CD4-positive, alpha-beta T cell treated with Interleukin-1 beta for 1 hour (primary cell): ENCODE measurements around the gene ALPK1.
"Not testable (repeated sequence)": the region's sequence is repeated elsewhere in the genome, so short reads cannot be mapped to it uniquely, and the experiment has no call there.

Experiments used
- DNase-seq, 2 donors: peaks; one replicate each; pipeline ENCODE4 v3.0.0-alpha.2; 2020 to 2022

The ALPK1 gene

DNA sequence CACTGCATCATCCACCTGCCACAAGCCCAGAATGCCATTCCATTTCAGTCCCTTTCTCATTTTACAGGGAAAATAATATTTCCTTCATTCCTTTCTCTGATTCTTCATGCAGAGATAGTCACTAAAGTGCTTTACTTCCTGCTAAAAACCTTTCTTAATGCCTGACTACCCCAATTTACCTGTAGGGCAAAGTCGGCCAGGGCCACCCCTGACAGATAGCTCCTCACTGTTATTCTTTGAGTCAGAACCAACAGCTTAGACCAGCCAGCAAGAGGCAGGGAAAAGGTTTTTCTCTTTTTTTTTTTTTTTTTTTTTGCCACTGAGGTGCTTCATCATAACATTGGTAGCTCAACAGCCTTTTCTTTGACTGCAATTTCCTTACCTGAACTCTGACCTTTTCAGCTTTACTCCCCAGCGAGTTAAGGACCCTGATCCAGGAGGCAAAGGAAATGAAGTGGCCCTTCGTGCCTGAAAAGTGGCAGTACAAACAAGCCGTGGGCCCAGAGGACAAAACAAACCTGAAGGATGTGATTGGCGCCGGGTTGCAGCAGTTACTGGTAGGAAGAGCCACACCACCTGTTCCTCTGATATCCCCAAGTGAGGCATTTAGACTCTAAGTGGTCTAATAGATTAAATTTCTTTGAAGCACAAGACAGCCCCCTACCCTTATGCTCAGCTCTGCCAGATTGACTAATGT lies 85.0 kb downstream of the ALPK1 start:
- DNase-seq = no peak

DNA sequence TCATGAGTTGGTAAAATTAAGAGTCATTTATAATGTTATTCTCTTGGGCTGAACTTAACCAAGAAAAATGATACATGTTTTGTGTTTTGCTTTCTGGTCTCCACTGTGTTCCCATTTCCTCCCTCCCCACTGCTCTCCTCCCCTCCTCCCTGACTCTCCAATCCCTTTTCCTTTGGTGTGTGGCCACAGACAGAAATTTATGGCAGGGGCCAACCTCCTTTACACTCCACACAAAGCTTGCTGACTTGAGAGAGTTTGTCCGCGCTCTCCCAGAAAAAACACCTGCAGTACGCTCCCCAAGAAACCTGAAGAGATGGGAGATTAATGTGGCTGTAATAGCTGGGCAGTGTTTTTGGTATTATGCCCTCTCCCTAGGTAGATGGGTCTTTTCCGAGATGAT lies 88.9 kb downstream of the ALPK1 start:
- no peak for DNase-seq

DNA sequence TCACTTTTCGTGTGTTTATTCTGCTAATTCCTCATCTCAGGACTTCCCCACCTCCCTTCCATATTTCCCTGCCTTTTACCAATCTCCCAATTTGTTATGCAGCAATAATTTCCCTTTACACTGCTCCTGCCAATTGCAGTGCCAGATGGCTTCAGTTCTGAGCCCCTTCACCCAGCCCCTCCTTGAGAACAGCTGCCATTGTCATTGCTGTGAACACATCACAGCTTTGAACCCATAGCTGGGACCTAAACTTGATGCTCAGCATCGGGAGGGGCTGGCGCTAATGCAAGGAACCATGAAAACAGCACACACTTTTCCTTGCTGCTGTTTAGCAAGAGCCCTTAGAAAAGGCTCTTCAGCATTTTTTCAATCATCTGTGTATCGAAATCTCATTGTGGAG lies 104.9 kb downstream of the ALPK1 start:
- DNase-seq = no peak

DNA sequence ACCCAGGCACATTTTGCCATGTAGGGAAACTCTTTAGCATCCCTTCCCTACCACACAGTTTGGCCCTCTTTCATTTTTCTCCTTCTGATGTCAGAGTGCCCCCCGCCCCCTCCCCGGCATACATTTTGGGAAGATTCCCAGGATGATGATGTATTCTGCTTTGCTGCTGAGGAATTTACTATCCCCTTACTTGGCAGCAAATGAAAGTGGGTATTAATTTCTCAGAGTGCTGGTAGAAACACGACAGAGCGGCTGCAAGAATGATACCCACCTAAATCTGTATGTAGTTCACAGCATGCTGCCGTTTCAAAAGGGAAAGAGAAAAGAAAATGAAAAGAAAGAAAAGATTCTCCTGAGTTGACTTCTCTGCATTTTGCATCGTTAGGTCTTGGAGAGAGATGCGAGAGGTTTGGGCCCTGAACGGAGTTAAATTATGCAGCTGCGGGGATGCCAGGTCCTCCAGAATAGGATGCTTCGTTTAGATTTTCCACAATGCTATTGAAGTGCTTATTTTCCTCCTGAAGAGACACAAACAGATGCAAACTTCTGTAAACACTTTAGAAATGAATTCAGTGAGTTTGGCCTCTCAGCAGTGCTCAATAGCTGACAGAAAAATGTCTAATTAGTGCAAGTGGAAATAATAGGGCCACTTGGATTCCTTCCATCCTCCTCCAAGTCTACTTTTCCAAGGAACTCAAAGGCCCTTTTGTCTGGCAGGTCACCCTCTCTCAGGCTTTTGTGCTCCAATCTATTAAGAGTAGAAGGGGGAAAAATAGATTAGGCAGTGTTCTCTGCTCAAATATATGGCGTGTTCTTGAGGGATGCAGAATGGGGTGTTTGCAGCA lies 106.2 kb downstream of the ALPK1 start:
- no peak for DNase-seq

DNA sequence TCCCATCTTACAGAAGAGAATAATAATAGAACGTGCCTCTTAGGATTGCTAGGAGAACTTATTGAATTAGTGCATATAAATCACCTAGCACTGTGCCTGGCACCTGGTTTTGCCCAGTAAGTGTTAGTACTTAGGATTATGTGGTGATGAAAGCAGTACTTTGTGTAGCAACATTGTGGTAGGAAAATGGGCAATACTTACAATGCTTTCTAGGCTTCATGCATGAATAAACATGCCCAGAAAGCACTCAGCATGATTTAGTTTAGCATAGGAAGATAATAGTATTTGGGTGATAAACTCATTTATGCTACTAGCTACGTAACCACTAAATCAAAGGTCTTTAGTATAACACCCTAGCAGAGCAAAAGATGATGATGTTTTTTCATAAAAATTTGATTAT lies 113.2 kb downstream of the ALPK1 start:
- DNase-seq = no peak

DNA sequence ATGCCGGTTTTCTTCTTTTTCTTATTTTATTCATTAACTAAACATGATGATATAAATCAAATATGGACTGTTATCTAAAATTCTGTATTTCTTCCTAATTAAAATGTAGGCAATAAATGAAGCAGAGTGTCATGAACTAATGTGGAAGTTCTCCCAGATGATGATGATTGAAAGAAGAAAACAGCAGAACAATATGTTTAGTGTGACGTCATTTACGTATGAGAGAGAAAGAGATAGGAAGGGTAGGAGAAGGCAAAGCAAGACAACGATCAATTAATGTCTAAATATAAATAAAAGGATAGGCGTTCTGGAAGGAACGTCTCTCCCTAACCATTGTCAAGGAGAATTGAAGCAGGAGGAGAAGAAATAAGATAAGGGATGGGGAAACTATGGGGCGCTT lies 113.6 kb downstream of the ALPK1 start:
- no peak for DNase-seq

DNA sequence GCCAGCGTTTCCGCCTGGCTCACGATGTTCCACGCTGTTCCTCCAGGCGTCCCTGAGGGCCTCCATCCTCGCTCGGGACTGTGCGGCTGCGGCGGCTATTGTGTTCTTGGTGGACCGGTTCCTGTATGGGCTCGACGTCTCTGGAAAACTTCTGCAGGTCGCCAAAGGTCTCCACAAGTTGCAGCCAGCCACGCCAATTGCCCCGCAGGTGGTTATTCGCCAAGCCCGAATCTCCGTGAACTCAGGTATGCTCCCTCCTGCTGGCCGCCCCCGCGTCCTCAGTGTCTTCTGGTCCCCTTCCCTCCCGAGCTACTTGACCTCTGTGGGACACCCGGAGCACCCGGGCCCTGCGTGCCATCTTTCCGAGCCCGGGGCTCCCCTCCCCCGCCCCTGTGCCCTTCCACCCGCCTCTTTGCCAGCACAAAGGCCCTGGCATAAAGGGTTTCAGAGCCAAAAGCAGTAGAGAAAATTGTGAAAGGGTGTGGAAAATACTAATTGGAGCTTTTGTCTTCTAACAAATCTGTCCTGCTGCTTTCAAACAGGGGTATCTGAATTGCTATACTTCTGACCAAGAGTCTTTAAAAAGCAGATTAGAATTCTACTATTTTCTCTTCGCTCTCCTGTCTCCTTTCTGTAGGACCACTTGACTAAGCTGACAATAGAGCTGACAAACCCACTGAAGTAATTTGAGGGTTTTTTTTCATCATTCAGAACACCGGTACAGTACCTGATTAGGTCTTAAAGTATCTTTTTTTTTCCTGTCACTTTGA lies 114.8 kb downstream of the ALPK1 start:
- no peak for DNase-seq

DNA sequence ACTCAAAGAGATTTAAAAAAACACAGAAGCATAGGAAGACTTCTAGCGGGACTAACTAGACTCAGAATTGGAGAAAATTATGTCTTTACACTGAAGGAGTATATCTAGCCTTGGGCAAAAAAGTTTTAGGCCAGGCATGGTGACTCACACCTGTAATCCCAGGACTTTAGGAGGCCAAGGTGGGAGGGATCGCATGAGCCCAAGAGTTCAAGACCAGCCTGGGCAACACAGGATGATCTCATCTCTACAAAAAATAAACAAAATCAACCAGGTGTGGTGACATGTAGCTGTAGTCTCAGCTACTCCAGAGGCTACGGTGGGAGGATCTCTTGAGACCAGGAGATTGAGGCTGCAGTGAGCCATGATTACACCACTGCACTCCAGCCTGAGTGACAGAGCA lies 119.3 kb downstream of the ALPK1 start:
- DNase-seq = no peak

DNA sequence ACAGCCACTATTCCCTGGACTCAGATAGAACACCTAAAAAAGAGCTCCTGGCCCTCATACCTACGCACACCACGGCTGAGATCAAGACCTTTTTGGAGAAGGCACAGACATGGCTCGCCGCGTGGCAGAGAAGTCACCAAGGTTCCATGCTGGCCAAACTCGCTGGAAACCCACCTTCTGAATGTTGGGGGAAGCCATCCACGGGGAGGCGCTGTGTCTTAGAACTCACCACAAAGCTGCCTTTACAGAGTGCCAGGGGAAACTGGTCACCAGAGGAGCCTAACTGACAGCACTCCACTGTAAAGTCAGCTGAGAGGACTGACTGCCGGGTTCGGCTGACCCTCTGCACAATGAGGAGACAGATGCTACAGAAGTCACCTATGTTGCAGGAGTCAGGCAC lies 120.9 kb downstream of the ALPK1 start:
- no peak for DNase-seq

DNA sequence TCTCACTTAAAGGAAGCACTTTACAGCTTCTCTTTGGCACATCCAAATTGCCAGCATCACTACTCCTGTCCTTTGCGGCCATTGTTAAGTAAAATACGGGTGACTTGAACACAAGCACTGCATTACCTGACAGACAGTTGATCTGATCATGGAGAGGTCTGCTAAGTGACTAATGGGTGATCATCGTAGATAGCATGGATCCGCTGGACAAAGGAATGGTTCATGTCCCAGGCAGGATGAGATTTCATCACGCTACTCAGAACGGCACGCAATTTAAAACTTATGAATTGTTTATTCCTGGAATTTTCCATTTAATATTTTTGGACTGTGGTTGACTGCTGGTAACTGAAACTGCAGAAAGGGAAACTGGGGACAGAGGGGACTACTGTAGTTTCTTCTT lies 124.7 kb downstream of the ALPK1 start:
- DNase-seq = no peak

DNA sequence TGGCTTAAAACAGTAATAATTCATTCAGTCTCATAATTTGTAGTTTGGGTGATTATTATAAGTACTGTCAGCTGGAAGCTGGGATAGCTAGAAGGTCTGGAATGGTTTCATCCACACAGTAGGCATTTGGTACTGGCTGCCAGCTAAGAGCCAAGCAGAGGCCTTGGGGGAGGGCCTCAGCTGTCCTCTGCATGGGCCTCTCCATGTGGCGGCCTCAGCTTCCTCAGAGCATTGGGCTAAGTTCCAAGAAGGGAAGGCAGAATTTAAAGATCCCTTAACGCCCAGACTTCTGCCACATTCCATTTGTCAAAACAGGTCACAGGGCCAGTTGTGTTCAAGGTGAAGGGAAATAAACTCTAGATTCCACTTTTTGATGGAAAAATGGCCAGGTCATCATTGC lies 125.5 kb downstream of the ALPK1 start:
- DNase-seq = no peak

DNA sequence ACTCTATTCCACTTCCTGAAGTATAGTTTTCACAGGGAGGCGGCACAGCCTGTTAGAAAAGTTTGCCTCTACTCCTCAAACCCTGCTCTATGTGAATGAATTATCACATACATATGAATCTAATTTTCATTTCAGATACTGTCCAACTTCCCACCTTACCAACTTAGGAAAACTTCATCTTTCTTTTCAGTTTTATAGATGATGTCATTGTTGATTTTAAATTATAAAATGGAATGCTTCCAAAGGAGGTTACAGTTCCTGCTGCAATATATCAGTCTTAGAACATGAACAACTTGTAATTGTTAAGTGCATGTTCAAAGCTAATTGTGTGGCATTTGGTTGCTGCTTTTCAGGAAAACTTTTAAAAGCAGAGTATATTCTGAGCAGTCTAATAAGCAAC lies 126.4 kb downstream of the ALPK1 start:
- no peak for DNase-seq

DNA sequence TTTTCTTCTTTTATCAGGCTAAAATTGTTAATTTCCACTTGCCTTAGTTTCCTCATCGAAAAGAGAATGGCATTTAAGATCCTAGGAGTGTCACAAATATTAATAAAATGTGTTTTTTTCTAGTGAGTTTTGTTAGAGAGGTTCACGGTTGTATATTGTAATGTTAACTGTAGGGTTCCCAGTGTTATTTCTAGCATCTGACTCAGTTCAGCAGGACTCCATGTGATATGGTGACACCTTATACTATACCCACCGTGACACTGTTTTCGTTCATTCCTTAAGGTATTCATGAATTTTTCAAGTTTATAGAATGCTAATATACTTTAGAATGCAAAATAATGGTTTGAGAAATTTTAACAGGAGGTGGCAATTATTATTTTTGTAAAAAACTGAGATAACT lies 128.7 kb downstream of the ALPK1 start:
- DNase-seq = no peak

DNA sequence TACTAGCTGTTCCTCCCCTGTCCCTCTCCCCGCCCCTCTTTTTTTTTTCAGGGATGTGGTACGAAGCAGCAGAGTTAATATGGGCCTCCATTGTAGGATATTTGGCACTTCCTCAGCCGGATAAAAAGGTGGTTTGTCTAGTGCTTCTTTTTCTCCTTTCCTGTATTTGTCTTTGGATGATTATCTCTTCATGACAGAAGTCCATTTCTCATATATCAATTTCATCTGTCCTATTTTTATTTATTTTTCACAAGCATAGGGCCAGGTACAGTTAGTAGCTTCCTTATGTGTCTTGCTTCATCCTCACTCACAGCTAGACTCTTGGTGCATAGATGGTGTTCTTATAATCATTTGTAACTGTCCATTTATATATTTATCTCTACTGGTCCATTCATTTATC lies 129.2 kb downstream of the ALPK1 start:
- DNase-seq = no peak

DNA sequence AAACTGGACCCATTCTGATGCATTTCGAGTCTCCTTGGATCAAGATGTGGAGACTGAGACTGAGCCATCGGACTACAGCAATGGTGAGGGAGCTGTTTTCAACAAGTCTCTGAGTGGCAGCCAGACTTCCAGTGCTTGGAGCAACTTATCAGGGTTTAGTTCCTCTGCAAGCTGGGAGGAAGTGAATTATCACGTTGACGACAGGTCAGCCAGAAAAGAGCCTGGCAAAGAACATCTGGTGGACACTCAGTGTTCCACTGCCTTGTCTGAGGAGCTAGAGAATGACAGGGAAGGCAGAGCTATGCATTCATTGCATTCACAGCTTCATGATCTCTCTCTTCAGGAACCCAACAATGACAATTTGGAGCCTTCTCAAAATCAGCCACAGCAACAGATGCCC lies 134.0 kb downstream of the ALPK1 start:
- no peak for DNase-seq

DNA sequence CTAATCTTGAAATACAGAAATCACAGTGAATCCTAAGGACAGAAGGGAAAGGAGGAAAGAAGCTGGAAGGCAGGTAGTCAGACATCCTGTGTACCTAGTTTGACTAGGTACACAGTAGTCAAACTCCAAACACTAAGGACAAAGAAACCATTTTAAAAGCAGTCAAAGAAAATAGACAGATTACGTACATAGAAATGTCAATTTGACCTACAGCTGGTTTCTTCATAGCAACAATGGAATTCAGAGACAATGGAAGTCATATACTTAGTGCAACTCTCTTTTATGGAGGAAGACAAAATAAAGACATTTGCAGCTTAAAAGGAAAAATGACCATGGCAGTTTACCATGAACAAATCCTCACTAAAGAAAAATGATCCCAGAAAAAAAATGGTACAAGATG lies 139.8 kb downstream of the ALPK1 start:
- DNase-seq = no peak

DNA sequence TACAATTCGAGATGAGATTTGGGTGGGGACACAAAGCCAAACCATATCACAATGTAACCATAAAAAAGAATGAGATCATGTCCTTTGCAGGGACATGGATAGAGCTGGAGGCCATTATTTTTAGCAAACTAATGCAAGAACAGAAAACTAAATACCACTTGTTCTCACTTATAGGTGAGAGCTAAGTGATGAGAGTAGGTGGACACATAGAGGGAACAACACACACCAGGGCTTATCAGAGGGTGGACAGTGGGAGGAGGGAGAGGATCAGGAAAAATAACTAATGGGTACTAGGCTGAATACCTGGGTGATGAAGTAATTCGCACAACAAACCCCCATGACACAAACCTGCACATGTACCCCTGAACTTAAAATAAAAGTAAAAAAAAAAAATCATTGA lies 145.1 kb downstream of the ALPK1 start:
- not testable (repeated sequence) for DNase-seq

DNA sequence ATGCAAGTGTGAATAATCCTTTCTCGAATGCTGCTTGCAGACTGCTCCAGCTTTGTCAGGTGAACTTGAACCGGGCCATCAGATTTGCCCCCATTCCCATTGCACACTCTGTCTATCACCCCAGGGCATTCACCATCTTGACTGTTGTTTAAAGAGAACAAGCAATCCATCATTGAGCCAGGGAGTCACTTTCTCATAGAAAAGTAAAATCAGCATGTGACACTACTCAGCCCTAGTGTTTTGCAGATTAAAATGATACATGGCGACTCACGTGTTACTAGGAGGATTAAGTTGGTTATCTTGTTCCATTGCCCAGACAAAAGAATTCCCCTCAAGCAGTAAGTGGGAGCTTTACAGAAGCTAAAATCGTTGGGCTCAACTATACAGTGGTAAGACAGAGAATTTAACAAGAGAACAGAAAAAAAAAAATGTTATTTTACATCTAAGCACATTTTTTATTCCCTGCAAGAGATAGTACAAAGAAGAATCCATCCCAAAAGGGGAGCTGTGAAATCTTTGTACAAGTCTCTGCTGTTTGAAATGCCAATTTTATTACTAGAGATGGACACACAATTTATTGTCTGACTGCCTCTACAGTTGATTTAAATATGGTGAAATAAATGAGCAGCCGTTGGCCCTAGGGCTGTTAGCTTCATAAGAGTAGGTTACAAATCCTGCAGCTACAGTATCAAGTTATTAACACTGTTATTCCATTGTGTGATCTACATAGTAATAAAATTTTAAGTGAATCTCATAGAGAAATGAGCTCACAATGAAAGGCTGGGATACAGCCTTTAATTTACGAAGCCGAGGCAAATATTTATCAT lies 151.3 kb downstream of the ALPK1 start:
- no peak for DNase-seq

DNA sequence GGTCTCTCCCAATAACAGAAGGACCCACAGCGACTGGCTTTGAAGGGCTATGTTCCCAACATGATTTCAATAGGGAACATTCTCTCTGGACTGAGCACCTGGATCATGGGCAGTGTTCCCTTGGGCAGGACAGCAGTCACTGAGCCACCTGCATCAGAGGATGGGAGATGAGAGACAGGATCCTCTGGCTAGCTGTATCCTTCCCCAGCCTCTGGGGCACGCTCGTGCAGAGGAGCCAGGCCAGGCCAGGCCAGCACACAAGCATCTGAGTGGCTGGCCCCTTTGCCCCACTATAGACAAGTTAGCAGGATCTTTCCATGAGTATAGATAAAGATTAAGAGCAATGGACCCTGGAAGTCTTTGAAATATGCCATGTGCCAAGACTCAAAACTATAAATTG lies 152.5 kb downstream of the ALPK1 start:
- DNase-seq = no peak

DNA sequence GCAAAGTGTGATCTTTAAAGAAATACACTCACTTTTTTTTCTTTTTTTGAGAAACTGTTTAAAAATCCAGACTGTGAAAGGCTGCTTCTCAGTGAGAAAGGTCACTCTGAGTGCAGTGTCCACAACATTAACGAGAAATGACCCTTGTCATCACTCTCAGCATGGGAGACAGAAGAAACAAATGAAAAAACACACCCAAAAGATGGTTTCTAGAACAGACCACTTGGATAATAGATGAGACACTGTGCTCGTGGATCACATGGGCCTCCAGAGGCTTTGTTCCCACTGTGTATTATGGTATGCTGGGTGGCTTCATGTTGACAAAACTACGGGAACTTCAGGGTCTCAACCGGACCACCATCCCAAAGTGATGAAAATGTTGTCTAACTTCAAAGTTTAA lies 153.9 kb downstream of the ALPK1 start:
- DNase-seq = no peak

DNA sequence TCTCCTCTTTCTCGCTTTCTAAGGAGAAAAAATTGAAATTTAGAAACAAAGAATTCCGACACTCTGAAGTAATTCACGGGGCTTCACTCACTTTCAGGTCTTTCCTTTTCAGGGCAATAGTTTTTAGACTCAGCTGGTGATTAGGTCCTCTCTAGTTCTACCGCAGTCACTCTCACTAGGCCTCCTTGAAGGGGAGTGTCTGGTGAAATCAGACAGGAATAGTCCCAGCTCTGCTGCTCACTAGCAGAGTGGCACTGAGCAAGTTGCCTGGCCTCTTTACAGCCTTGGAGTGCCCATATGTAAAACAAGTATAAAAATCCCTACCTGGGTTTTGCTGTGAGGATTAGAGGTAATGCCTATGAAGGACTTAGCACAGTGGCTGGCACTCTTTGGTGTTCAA lies 154.7 kb downstream of the ALPK1 start:
- DNase-seq = no peak

DNA sequence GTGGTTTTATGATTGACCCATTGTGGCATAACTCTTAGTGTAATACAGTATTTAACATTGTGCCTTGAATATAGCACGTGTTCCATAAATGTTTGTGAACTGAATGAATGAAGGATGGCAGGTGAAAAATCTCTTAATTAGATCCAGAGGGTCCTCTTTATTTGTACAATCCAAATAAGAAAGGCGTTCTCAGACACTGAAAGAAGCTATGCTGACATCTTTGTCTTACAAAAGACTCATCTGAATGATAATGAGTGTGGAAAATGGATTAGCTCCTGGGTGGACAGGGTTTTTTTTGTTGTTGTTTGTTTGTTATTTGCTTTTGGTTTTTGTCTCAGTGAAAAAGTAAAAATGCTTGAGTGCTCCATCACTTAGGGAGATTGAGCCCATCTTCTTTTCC lies 156.2 kb downstream of the ALPK1 start:
- DNase-seq = no peak

DNA sequence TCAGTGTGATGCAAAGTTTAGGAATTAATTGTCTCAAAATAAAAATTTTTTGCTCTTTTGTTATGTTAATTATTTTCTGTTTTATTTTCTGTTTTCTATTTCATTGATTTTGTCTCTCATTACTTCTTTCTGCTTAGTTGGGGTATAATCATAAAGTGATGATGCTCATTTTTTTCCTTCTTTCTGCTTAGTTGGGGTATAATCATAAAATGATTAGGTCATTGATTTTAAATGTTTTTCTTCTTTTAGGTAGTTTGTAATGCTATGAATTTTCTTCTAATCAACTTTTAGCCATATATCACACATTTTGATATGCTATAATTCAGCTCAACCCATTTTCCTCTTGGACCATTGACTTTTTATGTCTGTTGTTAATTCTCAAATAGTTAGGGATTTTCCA lies 175.1 kb downstream of the ALPK1 start:
- DNase-seq = no peak
